H1 (cell line): ENCODE results near the gene GALNT7. TPM values are rescaled to one million over a fixed set of nuclear protein-coding genes. Genes with fewer than 3 reads are reported as not detected.

Experiments
- CTCF ChIA-PET: fragments of 300-600 bp; sonication (Branson Sonifier 250); formaldehyde crosslinking; loops from one replicate; lab custom pipeline; 2021; ENCODE audit not compliant: partially characterized antibody; lab: Charles Lee
- POLR2A ChIA-PET: fragments of 300-600 bp; sonication (Branson Sonifier 250); formaldehyde crosslinking; loops from one replicate; lab custom pipeline; 2021; ENCODE audit warnings: inconsistent platforms; ENCODE audit not compliant: partially characterized antibody; lab: Charles Lee
- DNase-seq, 2 experiments: peaks; one replicate each; pipeline versions ENCODE4 v3.0.0 to v3.0.0-alpha.2; 2010 to 2022; ENCODE audit warnings: low spot score in 2 of 2, low read depth in 1 of 2, mixed read lengths in 1 of 2
- FAIRE-seq: peaks from 2 replicates; lab custom pipeline; 2011; peaks lifted over from hg19 to GRCh38; lab: Jason Lieb, UNC
- H2AFZ ChIP-seq: 2 replicates; pipeline ENCODE4 v1.8.1; 2012; ENCODE audit warnings: low read length, inconsistent platforms
- H2AK5ac ChIP-seq: 2 replicates; pipeline ENCODE4 v1.6.1; 2013; ENCODE audit warnings: low read depth, low read length
- H2BK120ac ChIP-seq: replicated peaks from 2 replicates; pipeline ENCODE3; 2013; ENCODE audit warnings: low read depth, low read length, inconsistent platforms
- H2BK12ac ChIP-seq: 2 replicates; pipeline ENCODE4 v1.6.1; 2013; ENCODE audit warnings: low read depth, low read length
- H2BK15ac ChIP-seq: 2 replicates; pipeline ENCODE4 v1.6.1; 2013; ENCODE audit warnings: low read length
- H2BK20ac ChIP-seq: 2 replicates; pipeline ENCODE4 v1.6.1; 2013; ENCODE audit warnings: low read length
- H2BK5ac ChIP-seq: 2 replicates; pipeline ENCODE4 v1.6.1; 2013; ENCODE audit warnings: low read depth, low read length
- H3K14ac ChIP-seq: 2 replicates; pipeline ENCODE4 v1.6.1; 2013; ENCODE audit warnings: inconsistent platforms; ENCODE audit not compliant: insufficient read length
- H3K18ac ChIP-seq: 2 replicates; pipeline ENCODE4 v1.6.1; 2013; ENCODE audit warnings: low read length; ENCODE audit errors: extremely low read depth
- H3K23ac ChIP-seq: 2 replicates; pipeline ENCODE4 v1.6.1; 2013; ENCODE audit warnings: inconsistent platforms; ENCODE audit not compliant: insufficient read length
- H3K23me2 ChIP-seq: 2 replicates; pipeline ENCODE4 v1.6.1; 2013; ENCODE audit warnings: low read depth, low read length
- H3K27ac ChIP-seq: 2 replicates; pipeline ENCODE4 v1.6.1; 2011; ENCODE audit warnings: low read depth, low read length, inconsistent platforms
- H3K27me3 ChIP-seq, 4 experiments: replicated peaks in 1 of 4; 1 replicate in 1 of 4; 2 replicates in 3 of 4; pipeline versions ENCODE4 v1.6.1 to v1.8.1; 2011 to 2013; ENCODE audit warnings: low read length in 3 of 4, mild to moderate bottlenecking in 3 of 4, inconsistent platforms in 2 of 4, mixed read lengths in 2 of 4, moderate library complexity in 1 of 4; ENCODE audit not compliant: control insufficient read depth in 3 of 4, insufficient read depth in 3 of 4; ENCODE audit errors: extremely low read depth in 1 of 4
- H3K36me3 ChIP-seq, 4 experiments: 2 replicates each; pipeline versions ENCODE4 v1.6.1 to v1.8.1; 2011 to 2013; ENCODE audit warnings: mild to moderate bottlenecking in 4 of 4, low read length in 3 of 4, moderate library complexity in 2 of 4, control low read depth in 1 of 4, inconsistent platforms in 1 of 4; ENCODE audit not compliant: insufficient read depth in 4 of 4, control insufficient read depth in 2 of 4
- H3K4ac ChIP-seq: replicated peaks from 2 replicates; pipeline ENCODE3; 2013; ENCODE audit warnings: low read length, low read depth, mixed read lengths, inconsistent platforms; ENCODE audit not compliant: insufficient read length
- H3K4me1 ChIP-seq, 4 experiments: replicated peaks in 1 of 4; 1 replicate in 1 of 4; 2 replicates in 3 of 4; pipeline versions ENCODE4 v1.6.1 to v1.8.1; 2011 to 2013; ENCODE audit warnings: low read length in 3 of 4, inconsistent platforms in 2 of 4, mixed read lengths in 1 of 4; ENCODE audit not compliant: insufficient read depth in 4 of 4, control insufficient read depth in 3 of 4
- H3K4me2 ChIP-seq, 2 experiments: 2 replicates each; pipeline versions ENCODE4 v1.6.1 to v1.8.1; 2011 to 2013; ENCODE audit warnings: low read depth in 2 of 2, low read length in 2 of 2, control low read depth in 1 of 2, inconsistent platforms in 1 of 2, mild to moderate bottlenecking in 1 of 2; ENCODE audit not compliant: insufficient read depth in 1 of 2
- H3K4me3 ChIP-seq, 4 experiments: fragments of 200-600, 300-600 bp in 1 of 4; sonication (generic), shearing (Covaris generic), sonication (Bioruptor Twin) in 1 of 4; 2 replicates each; pipeline versions ENCODE4 v1.5.1 to v1.8.1; 2011 to 2016; ENCODE audit warnings: low read length in 4 of 4, low read depth in 3 of 4, control low read depth in 2 of 4, inconsistent platforms in 2 of 4, mild to moderate bottlenecking in 2 of 4, mixed read lengths in 1 of 4, moderate library complexity in 1 of 4; ENCODE audit not compliant: insufficient read depth in 2 of 4; ENCODE audit errors: extremely low read depth in 1 of 4
- H3K56ac ChIP-seq: replicated peaks from 2 replicates; pipeline ENCODE3; 2013; ENCODE audit warnings: low read depth, mild to moderate bottlenecking, mixed read lengths, low read length, inconsistent platforms; ENCODE audit not compliant: insufficient read length
- H3K79me1 ChIP-seq: 2 replicates; pipeline ENCODE4 v1.6.1; 2013; ENCODE audit warnings: low read depth, low read length, control low read depth
- H3K79me2 ChIP-seq, 2 experiments: 2 replicates each; pipeline versions ENCODE4 v1.6.1 to v1.8.1; 2012 to 2013; ENCODE audit warnings: low read length in 2 of 2, mild to moderate bottlenecking in 2 of 2, inconsistent platforms in 1 of 2; ENCODE audit not compliant: insufficient read depth in 2 of 2, control insufficient read depth in 1 of 2
- H3K9ac ChIP-seq, 4 experiments: replicated peaks in 1 of 4; 1 replicate in 1 of 4; 2 replicates in 3 of 4; pipeline versions ENCODE4 v1.6.1 to v1.8.1; 2011 to 2013; ENCODE audit warnings: low read depth in 3 of 4, low read length in 3 of 4, control low read depth in 2 of 4, mild to moderate bottlenecking in 2 of 4, moderate library complexity in 2 of 4, inconsistent platforms in 1 of 4; ENCODE audit errors: extremely low read depth in 1 of 4
- H3K9me3 ChIP-seq, 2 experiments: 2 replicates each; pipeline versions ENCODE4 v1.6.1 to v1.8.1; 2012 to 2013; ENCODE audit warnings: mild to moderate bottlenecking in 2 of 2, moderate library complexity in 2 of 2, control low read depth in 1 of 2, inconsistent platforms in 1 of 2, low read depth in 1 of 2, low read length in 1 of 2, mixed read lengths in 1 of 2; ENCODE audit not compliant: insufficient read depth in 2 of 2
- H4K20me1 ChIP-seq, 2 experiments: replicated peaks in 1 of 2; 2 replicates each; pipeline versions ENCODE3 to v1.8.1; 2011 to 2013; ENCODE audit warnings: inconsistent platforms in 2 of 2, low read length in 2 of 2, mild to moderate bottlenecking in 1 of 2; ENCODE audit not compliant: insufficient read depth in 2 of 2, control insufficient read depth in 1 of 2
- H4K5ac ChIP-seq: 2 replicates; pipeline ENCODE4 v1.6.1; 2013; ENCODE audit warnings: low read length, low read depth, mixed read lengths, inconsistent platforms; ENCODE audit not compliant: insufficient read length
- H4K8ac ChIP-seq: 2 replicates; pipeline ENCODE4 v1.8.0; 2013; ENCODE audit warnings: mild to moderate bottlenecking, moderate library complexity, low read length, inconsistent platforms; ENCODE audit not compliant: insufficient read depth; ENCODE audit errors: extremely low read depth
- H4K91ac ChIP-seq: replicated peaks from 2 replicates; pipeline ENCODE3; 2013; ENCODE audit warnings: low read length, mixed read lengths, inconsistent platforms; ENCODE audit not compliant: insufficient read length
- ASH2L ChIP-seq: fragments of 200-600, 300-600 bp; sonication (generic); IDR thresholded peaks from one replicate; pipeline ENCODE4 v1.7.1; 2017; ENCODE audit warnings: low read length
- BACH1 ChIP-seq: IDR thresholded peaks from 2 replicates; pipeline ENCODE4 v1.6.1; 2012; ENCODE audit warnings: low read length, improper control_type of control experiment
- CBX5 ChIP-seq: fragments of 300-800, 300-1000 bp; sonication (generic); IDR thresholded peaks from 2 replicates; pipeline ENCODE4 v1.7.1; 2016; ENCODE audit warnings: antibody characterized with exemption, low read length, low read depth
- CEBPB ChIP-seq: IDR thresholded peaks from 2 replicates; pipeline ENCODE4 v1.6.1; 2012; ENCODE audit warnings: low read depth, low read length
- GABPA ChIP-seq: IDR thresholded peaks from 2 replicates; pipeline ENCODE4 v1.6.1; 2011; ENCODE audit warnings: mild to moderate bottlenecking, low read length, moderate library complexity, borderline replicate concordance; ENCODE audit not compliant: insufficient read depth
- GTF2F1 ChIP-seq: IDR thresholded peaks from 2 replicates; pipeline ENCODE4 v1.6.1; 2012; ENCODE audit warnings: low read depth, low read length, improper control_type of control experiment, borderline replicate concordance
- JUND ChIP-seq: IDR thresholded peaks from 2 replicates; pipeline ENCODE4 v1.6.1; 2011; ENCODE audit warnings: mild to moderate bottlenecking, improper control_type of control experiment, low read length
- PHF8 ChIP-seq: fragments of 200-600 bp; sonication (generic); conservative IDR thresholded peaks from 2 replicates; pipeline ENCODE4 v1.7.1; 2012; ENCODE audit warnings: low read depth, mild to moderate bottlenecking, inconsistent platforms, low read length, moderate library complexity
- RFX5 ChIP-seq: IDR thresholded peaks from 2 replicates; pipeline ENCODE4 v1.6.1; 2011; ENCODE audit warnings: low read depth, low read length, improper control_type of control experiment, borderline replicate concordance
- SIX5 ChIP-seq: IDR thresholded peaks from 2 replicates; pipeline ENCODE4 v1.6.1; 2011; ENCODE audit warnings: mild to moderate bottlenecking, low read depth, low read length
- SP2 ChIP-seq: IDR thresholded peaks from 2 replicates; pipeline ENCODE4 v1.6.1; 2012; ENCODE audit warnings: mild to moderate bottlenecking, low read length, inconsistent platforms
- TAF1 ChIP-seq: IDR thresholded peaks from 2 replicates; pipeline ENCODE4 v1.6.1; 2011; ENCODE audit warnings: mild to moderate bottlenecking, low read depth, low read length
- TAF7 ChIP-seq: optimal IDR thresholded peaks from 2 replicates; pipeline ENCODE3; 2011; ENCODE audit warnings: low read depth, mild to moderate bottlenecking, inconsistent platforms, low read length, moderate library complexity, borderline replicate concordance
- TBP ChIP-seq: IDR thresholded peaks from 2 replicates; pipeline ENCODE4 v1.6.1; 2011; ENCODE audit warnings: low read depth, low read length, improper control_type of control experiment
- WGBS, 2 experiments: shearing (Covaris generic) in 1 of 2; methylation state at CpG; one replicate each; pipeline versions ENCODE4 v1.1.6 to v1.1.7; 2013 to 2015; ENCODE audit warnings: low lambda C conversion rate in 2 of 2, mixed read lengths in 2 of 2, inconsistent platforms in 1 of 2, low coverage in 1 of 2, missing lambda C conversion rate in 1 of 2; ENCODE audit not compliant: insufficient replicate concordance in 2 of 2, insufficient coverage in 1 of 2, insufficient read length in 1 of 2; ENCODE audit errors: extremely low coverage in 1 of 2, missing lambda C conversion rate in 1 of 2; 5-methylcytosine and 5-hydroxymethylcytosine counted together
- polyA plus RNA-seq, 7 experiments: library from polyadenylated mRNA; depleted of rRNA in 3 of 7; stranded (reverse) in 5 of 7; unstranded in 2 of 7; fragments of >200 nt in 5 of 7; fragments of 200-250 nt in 2 of 7; gene quantifications; 1 replicate in 5 of 7; 2 replicates in 1 of 7; 4 replicates in 1 of 7; pipeline versions ENCODE4 v1.2.1 to v1.2.3, GENCODE V29; 2011 to 2013; ENCODE audit warnings: missing spikeins in 2 of 7, mixed read lengths in 2 of 7
- total RNA-seq: library from RNA; stranded (reverse); fragmentation: NEBNext Ultra II Directional; extraction: Animal tissue kit (Norgen Biotek cat#: 25700); gene quantifications from 2 replicates; pipeline ENCODE4 v1.2.1, GENCODE V29; 2021
- TF ChIP-seq, protein P1 (sequence below): IDR thresholded peaks from 2 replicates; pipeline ENCODE4 v1.6.1; 2011; ENCODE audit warnings: low read depth, mild to moderate bottlenecking, low read length; ENCODE audit not compliant: insufficient read depth

Gene GALNT7
- total and polyA plus RNA-seq, 2 of the 8 experiments (the other 6 are each of a cell fraction or from before 2014, with no cell fraction given): 22.4 to 85.5 TPM

DNA sequence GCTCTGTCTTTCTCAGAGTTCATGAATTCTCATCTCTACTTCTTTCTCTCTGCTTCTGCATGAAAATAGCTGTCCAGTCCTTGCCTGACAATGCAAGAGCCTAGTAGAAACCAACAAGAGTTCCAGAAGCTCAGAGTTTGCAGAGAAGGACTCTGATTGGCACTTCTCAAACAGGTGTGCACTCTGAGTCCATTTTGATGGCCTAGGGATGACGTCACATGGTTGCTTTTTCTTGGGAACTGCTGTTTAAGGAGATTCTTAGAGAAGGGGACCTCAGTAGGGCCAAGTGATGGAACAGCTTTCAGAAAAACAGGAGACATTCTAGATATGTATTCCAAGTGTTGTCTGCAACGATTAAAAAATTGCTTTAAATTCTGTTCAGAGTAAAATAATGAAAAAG lies 108.7 kb downstream of the GALNT7 start:
- DNase-seq (no peak), FAIRE-seq (no peak)
- Histone ChIP-seq H3K56ac (no peak overlapping the region), H3K79me1 (no peaks in the 10 kb centered on the region; the same call in 1 of the 2 replicates), H3K27ac (no peak overlapping the region), H3K79me2 (peaks cover 0 to 56% of the 10 kb centered on the region in 2 experiments; a peak in 3 of 4 replicates), H3K27me3 (no peaks in the 10 kb centered on the region), H2BK15ac (no peak overlapping the region), H3K9ac (no peak overlapping the region), H2BK12ac (no peak overlapping the region), H2BK5ac (no peak overlapping the region), H3K4me2 (no peak overlapping the region), H3K23me2 (no peaks in the 10 kb centered on the region), H3K14ac (no peak overlapping the region), H2AFZ (no peak overlapping the region), H2BK20ac (no peak overlapping the region), H3K9me3 (peaks cover 0 to 8% of the 10 kb centered on the region in 2 experiments; a peak in 3 of 4 replicates), H3K18ac (no peak overlapping the region), H4K5ac (no peak overlapping the region), H4K20me1 (no peaks in the 10 kb centered on the region), H3K23ac (no peak overlapping the region), H3K4me3 (no peak overlapping the region), H4K8ac (no peak overlapping the region), H3K4ac (no peak overlapping the region), H2BK120ac (no peak overlapping the region), H2AK5ac (no peak overlapping the region), H3K36me3 (peaks cover 0 to 15% (median 2%) of the 10 kb centered on the region in 4 experiments; a peak in 3 of 8 replicates), H4K91ac (no peak overlapping the region), H3K4me1 (no peaks in the 10 kb centered on the region)
- 95% methylated on average over 2 of the region's 2 CpGs; no CpG with 5 or more reads in 1 of the 2 experiments for WGBS, 2 experiments
- POLR2A ChIA-PET: interaction anchor here (0.9 to 1.2 kb wide), 2 partner anchors 9 to 109 kb away, joined by 3 to 4 read pairs; partner anchors contain the start of gene GALNT7
- CTCF ChIA-PET: interaction anchor here (0.6 to 10.0 kb wide), 10 partner anchors 10 to 264 kb away, joined by 3 to 62 read pairs (median 4); no protein-coding TSS in a partner anchor
- TF ChIP-seq GABPA (no peak), TBP (no peak), TAF7 (no peak), PHF8 (no peak), GTF2F1 (no peak), JUND (no peak), RFX5 (no peak), ASH2L (no peak), TAF1 (no peak), SIX5 (no peak), CBX5 (no peak), SP2 (no peak), BACH1 (no peak), CEBPB (no peak)
- TF ChIP-seq, protein P1, sequence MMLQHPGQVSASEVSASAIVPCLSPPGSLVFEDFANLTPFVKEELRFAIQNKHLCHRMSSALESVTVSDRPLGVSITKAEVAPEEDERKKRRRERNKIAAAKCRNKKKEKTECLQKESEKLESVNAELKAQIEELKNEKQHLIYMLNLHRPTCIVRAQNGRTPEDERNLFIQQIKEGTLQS: no peak
